Body of pancreas (tissue), 4 donors: ENCODE measurements around the gene LMOD1. TPM values are rescaled to one million over a fixed set of nuclear protein-coding genes. Genes with fewer than 3 reads are reported as not detected.

Experiments used
- ATAC-seq: fragments of 150-250 bp; one replicate; pipeline ENCODE4 v1.9.1; 2016
- DNase-seq, 4 donors: peaks; one replicate each; pipeline ENCODE4 v3.0.0-alpha.2; 2019
- H3K27ac ChIP-seq, 4 donors: fragments of 200-600 bp; sonication (generic); 1 replicate in 3 of 4; 2 replicates in 1 of 4; pipeline versions ENCODE4 v1.5.1 to v1.6.1; 2016 to 2019; ENCODE audit warnings: mild to moderate bottlenecking in 1 of 4, mixed read lengths in 1 of 4, moderate library complexity in 1 of 4
- H3K27me3 ChIP-seq, 2 donors: fragments of 200-600 bp; sonication (generic); one replicate each; pipeline ENCODE4 v1.6.0; 2016; ENCODE audit warnings: mild to moderate bottlenecking in 1 of 2
- H3K36me3 ChIP-seq, 2 donors: fragments of 200-600 bp; sonication (generic); replicated peaks in 1 of 2; 2 replicates each; pipeline ENCODE4 v1.5.1; 2016; ENCODE audit warnings: low read depth in 2 of 2; ENCODE audit not compliant: insufficient read depth in 1 of 2
- H3K4me1 ChIP-seq: fragments of 200-600 bp; sonication (generic); one replicate; pipeline ENCODE4 v1.6.0; 2016
- H3K4me3 ChIP-seq, 2 donors: fragments of 200-600 bp; sonication (generic); 1 replicate in 1 of 2; 2 replicates in 1 of 2; pipeline ENCODE4 v1.5.1; 2016 to 2019
- H3K9me3 ChIP-seq, 3 donors: fragments of 200-600 bp; sonication (generic); 1 replicate in 2 of 3; 2 replicates in 1 of 3; pipeline ENCODE4 v1.5.1; 2016
- POLR2A ChIP-seq, 3 donors: fragments of 450-650 bp; IDR thresholded peaks; one replicate each; pipeline ENCODE4 v1.6.1; 2016; ENCODE audit warnings: antibody characterized with exemption in 3 of 3, mild to moderate bottlenecking in 2 of 3
- WGBS, 2 donors: methylation state at CpG; one replicate each; pipeline ENCODE4 v1.1.5; 2017; 5-methylcytosine and 5-hydroxymethylcytosine counted together
- intact Hi-C: fragments of 100-400 bp; cut with DNase I; formaldehyde crosslinking; loops from one replicate; pipeline ENCODE4 v1.15.1; 2023
- microRNA-seq, 2 donors: library from miRNA; unstranded; fragments of <30 nt; microRNA quantifications; one replicate each; pipeline ENCODE4, GENCODE V29; 2016; ENCODE audit warnings: borderline number of aligned reads in 2 of 2, borderline replicate concordance in 2 of 2
- small RNA-seq: library from RNA; depleted of rRNA; stranded (forward); fragments of <200 nt; gene quantifications from one replicate; pipeline ENCODE3, GENCODE V24; 2016
- total RNA-seq, 2 donors: library from RNA; depleted of rRNA; stranded (reverse); fragments of >200 nt; gene quantifications; one replicate each; pipeline ENCODE4 v1.1.0, GENCODE V29; 2016
- TF ChIP-seq, protein P1 (sequence below), 7 experiments: fragments of 450-650 bp in 4 of 7; fragments of 200-600 bp in 3 of 7; sonication (generic) in 3 of 7; IDR thresholded peaks; one replicate each; pipeline ENCODE4 v1.5.1; 2016 to 2019; ENCODE audit warnings: antibody characterized with exemption in 7 of 7

Gene LMOD1
- total RNA-seq, 2 donors from 2014 or later, result 14.8 to 16.9 TPM

DNA sequence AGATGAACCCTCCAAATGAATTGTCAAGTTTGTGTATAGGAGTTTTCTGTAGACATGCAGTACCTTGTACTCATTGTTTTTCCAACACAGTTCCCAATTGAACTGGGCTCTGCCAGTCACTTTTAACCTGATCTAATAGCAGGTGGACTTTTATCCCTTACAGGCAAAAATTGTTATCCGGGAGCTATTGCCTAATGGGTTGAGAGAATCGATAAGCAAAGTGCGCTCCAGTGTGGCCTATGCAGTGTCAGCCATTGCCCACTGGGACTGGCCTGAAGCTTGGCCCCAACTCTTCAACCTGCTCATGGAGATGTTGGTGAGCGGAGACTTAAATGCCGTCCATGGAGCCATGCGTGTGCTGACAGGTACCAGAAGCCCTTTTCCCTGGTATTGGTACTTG is 98.1 kb downstream of the LMOD1 start:
- peaks cover 5% of the 10 kb centered on the region for H3K4me1 ChIP-seq
- no peak overlapping the region for H3K4me3 ChIP-seq
- TF ChIP-seq, protein P1, sequence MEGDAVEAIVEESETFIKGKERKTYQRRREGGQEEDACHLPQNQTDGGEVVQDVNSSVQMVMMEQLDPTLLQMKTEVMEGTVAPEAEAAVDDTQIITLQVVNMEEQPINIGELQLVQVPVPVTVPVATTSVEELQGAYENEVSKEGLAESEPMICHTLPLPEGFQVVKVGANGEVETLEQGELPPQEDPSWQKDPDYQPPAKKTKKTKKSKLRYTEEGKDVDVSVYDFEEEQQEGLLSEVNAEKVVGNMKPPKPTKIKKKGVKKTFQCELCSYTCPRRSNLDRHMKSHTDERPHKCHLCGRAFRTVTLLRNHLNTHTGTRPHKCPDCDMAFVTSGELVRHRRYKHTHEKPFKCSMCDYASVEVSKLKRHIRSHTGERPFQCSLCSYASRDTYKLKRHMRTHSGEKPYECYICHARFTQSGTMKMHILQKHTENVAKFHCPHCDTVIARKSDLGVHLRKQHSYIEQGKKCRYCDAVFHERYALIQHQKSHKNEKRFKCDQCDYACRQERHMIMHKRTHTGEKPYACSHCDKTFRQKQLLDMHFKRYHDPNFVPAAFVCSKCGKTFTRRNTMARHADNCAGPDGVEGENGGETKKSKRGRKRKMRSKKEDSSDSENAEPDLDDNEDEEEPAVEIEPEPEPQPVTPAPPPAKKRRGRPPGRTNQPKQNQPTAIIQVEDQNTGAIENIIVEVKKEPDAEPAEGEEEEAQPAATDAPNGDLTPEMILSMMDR (IDR thresholded peaks at IDR 0.05), result no peak
- TF ChIP-seq POLR2A (IDR thresholded peaks at IDR 0.05), result no peak
- H3K27me3 ChIP-seq, result no peaks in the 10 kb centered on the region
- H3K36me3 ChIP-seq, result peaks cover 0 to 14% of the 10 kb centered on the region in 2 donors
- DNase-seq (no peak), ATAC-seq (no peak)
- H3K27ac ChIP-seq, result no peak overlapping the region
- H3K9me3 ChIP-seq, result no peaks in the 10 kb centered on the region
- 85 to 90% methylated on average over 5 to 6 of the region's 6 CpGs for WGBS, 2 donors
- intact Hi-C loops, result no loop called here

DNA sequence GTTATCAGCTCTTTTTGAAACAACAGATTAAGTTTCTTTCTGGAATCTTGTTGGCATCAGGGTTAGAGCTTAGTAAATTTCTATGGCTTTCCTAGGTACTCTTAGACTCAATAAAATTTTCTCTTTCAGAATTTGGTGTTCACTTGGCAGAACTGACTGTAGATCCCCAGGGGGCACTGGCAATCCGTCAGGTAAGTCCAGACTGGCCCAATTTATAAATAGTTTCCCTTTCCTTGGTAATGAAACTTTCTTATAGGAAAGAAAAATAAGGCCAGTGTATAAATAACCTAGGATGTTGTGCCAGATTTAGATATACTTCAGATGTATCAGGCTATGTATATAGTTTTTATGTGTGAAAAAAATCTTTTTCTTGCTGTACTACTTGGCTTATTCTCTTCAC is 99.2 kb downstream of the LMOD1 start:
- intact Hi-C loops, result no loop called here
- 50 to 76% methylated on average over 1 of the region's 1 CpG for WGBS, 2 donors
- Histone ChIP-seq H3K36me3 (peaks cover 0 to 5% of the 10 kb centered on the region in 2 donors), H3K9me3 (no peaks in the 10 kb centered on the region), H3K4me1 (peaks cover 5% of the 10 kb centered on the region), H3K4me3 (no peak overlapping the region), H3K27ac (no peak overlapping the region), H3K27me3 (no peaks in the 10 kb centered on the region)
- no peak for TF ChIP-seq POLR2A (IDR thresholded peaks at IDR 0.05)
- TF ChIP-seq, protein P1 (IDR thresholded peaks at IDR 0.05), result no peak
- ATAC-seq, result no peak
- no peak for DNase-seq

Small RNA genes lying within 50 kb of the gene (microRNA-seq; reads per million reads assigned to microRNA genes)
- gene MIR6739, result 0 reads per million in 2 donors

Small RNA genes lying within 50 kb of the gene (small RNA-seq; reads per million reads assigned to genes)
- gene MIR6739 (not detected), gene RF00156 (not detected)

Other genes starting within 250 kb of the LMOD1 start
- gene IPO9, start 117.4 kb downstream of the LMOD1 start, total RNA-seq, result 10 to 100 TPM; 11.7 to 12.2 TPM
- 1 to 10 TPM; 4.6 to 8.3 TPM for gene SHISA4, start 57.6 kb downstream of the LMOD1 start, total RNA-seq
- gene TIMM17A, start 9.0 kb upstream of the LMOD1 start, total RNA-seq, result 10 to 100 TPM; 20.2 to 25.4 TPM
- 100 to 1,000 TPM in 1 of 2 donors, 10 to 100 TPM in 1; 62.3 to 233 TPM for gene RNPEP, start 36.1 kb upstream of the LMOD1 start, total RNA-seq
- gene ELF3, start 64.0 kb upstream of the LMOD1 start, total RNA-seq, result 100 to 1,000 TPM in 1 of 2 donors, 10 to 100 TPM in 1; 93.7 to 293 TPM
- not detected for gene GPR37L1, start 176.4 kb upstream of the LMOD1 start, total RNA-seq
- 10 to 100 TPM; 18.1 to 21.0 TPM for gene ARL8A, start 198.2 kb upstream of the LMOD1 start, total RNA-seq
- gene PTPN7, start 214.1 kb upstream of the LMOD1 start, total RNA-seq, result 1 to 10 TPM; 1.6 to 3.6 TPM
- gene LGR6, start 247.3 kb upstream of the LMOD1 start, total RNA-seq, result under 1 TPM in 1 of 2 donors, not detected in 1; 0.52 TPM